Measurements from ENCODE around the gene STK36.
A peak's percentile ranks its signal among the peaks of the same experiment; 100 is the strongest.

STK36 gene

GRCh38 chr2:218701806-218702205 is 29.9 kb downstream of the STK36 start:
- H3K4me3 ChIP-seq, result no peak overlapping the region
- no peak overlapping the region for H3K27ac ChIP-seq
- H3K9ac ChIP-seq (ENCODE audit: insufficient read length), result no peak overlapping the region
- TF ChIP-seq FOXP2 (optimal IDR thresholded peaks at IDR 0.05; ENCODE audit: control extremely low read depth, extremely low read length, insufficient read depth) (no peak), POLR2AphosphoS5 (IDR thresholded peaks at IDR 0.05; ENCODE audit: borderline replicate concordance, low read depth, low read length) (no peak), EZH2 (IDR thresholded peaks at IDR 0.05) (no peak)
- H3K36me3 ChIP-seq (ENCODE audit: insufficient read depth, low read length), result no peaks in the 10 kb centered on the region; the same call in 1 of the 2 replicates
- H3K9me3 ChIP-seq (ENCODE audit: low read depth, low read length), result no peaks in the 10 kb centered on the region
- DNase-seq (ENCODE audit: low read depth, low spot score), result no peak

- H3K9me3 ChIP-seq (ENCODE audit: low read depth, low read length), result no peaks in the 10 kb centered on the region
- no peak for TF ChIP-seq FOXP2 (optimal IDR thresholded peaks at IDR 0.05; ENCODE audit: control extremely low read depth, extremely low read length, insufficient read depth)
- TF ChIP-seq POLR2AphosphoS5 (IDR thresholded peaks at IDR 0.05; ENCODE audit: borderline replicate concordance, low read depth, low read length), result no peak
- TF ChIP-seq EZH2 (IDR thresholded peaks at IDR 0.05), result no peak
- H3K4me3 ChIP-seq, result no peak overlapping the region
- H3K27ac ChIP-seq, result no peak overlapping the region
- DNase-seq (ENCODE audit: low read depth, low spot score), result no peak
- H3K9ac ChIP-seq (ENCODE audit: insufficient read length), result no peak overlapping the region
- H3K36me3 ChIP-seq (ENCODE audit: insufficient read depth, low read length), result no peaks in the 10 kb centered on the region; the same call in 1 of the 2 replicates
Measured at GRCh38 chr2:218703341-218703740, 31.5 kb downstream of the STK36 start.

DNA sequence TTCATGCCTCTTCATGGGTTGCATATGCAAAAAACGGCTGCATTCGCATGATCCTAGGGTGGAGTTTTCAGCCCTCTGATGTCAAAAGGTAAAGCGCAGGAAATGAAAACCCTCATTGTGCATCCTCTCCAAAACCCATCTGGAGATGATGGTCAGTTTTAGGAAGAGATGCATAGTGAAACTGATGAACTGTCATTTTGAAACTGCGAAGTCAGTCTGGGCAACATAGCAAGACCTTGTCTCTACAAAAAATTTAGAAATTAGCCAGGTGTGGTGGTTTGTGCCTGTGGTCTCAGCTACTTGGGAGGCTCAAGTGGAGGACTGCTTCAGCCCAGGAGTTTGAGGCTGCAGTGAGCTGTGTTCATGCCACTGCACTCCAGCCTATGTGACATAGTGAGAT is 36.2 kb downstream of the STK36 start:
- DNase-seq (ENCODE audit: low read depth, low spot score), result no peak
- H3K27ac ChIP-seq, result no peak overlapping the region
- no peak for TF ChIP-seq POLR2AphosphoS5 (IDR thresholded peaks at IDR 0.05; ENCODE audit: borderline replicate concordance, low read depth, low read length)
- no peak for TF ChIP-seq EZH2 (IDR thresholded peaks at IDR 0.05)
- no peak for TF ChIP-seq FOXP2 (optimal IDR thresholded peaks at IDR 0.05; ENCODE audit: control extremely low read depth, extremely low read length, insufficient read depth)
- H3K4me3 ChIP-seq, result no peak overlapping the region
- no peaks in the 10 kb centered on the region; the same call in 1 of the 2 replicates for H3K36me3 ChIP-seq (ENCODE audit: insufficient read depth, low read length)
- H3K9ac ChIP-seq (ENCODE audit: insufficient read length), result no peak overlapping the region
- H3K9me3 ChIP-seq (ENCODE audit: low read depth, low read length), result no peaks in the 10 kb centered on the region

DNA sequence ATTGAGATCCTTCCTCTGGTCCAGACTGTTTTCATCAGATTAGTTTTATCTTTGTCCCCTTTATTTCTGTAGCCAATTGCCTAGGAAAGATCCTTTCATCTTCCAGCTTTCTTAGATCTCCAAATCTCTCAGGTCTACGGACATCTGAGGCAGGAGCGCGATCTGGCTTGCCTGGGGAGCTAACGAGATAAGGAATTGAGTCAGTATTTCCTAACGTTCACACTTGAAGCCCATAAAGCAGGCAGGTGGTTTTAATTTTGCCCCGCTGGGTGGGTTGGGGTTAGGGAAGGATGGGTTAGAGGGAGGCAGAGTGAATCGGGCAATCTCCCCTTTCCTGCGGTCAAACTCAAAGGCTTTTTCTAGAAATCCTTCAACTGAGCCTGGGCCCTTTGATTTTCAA is 38.0 kb downstream of the STK36 start:
- Histone ChIP-seq H3K9me3 (ENCODE audit: low read depth, low read length) (no peaks in the 10 kb centered on the region), H3K4me3 (peak overlapping the region; percentile 100), H3K27ac (no peak overlapping the region), H3K9ac (ENCODE audit: insufficient read length) (no peak overlapping the region), H3K36me3 (ENCODE audit: insufficient read depth, low read length) (peaks cover 7% of the 10 kb centered on the region)
- DNase-seq (ENCODE audit: low read depth, low spot score), result no peak
- TF ChIP-seq POLR2AphosphoS5 (IDR thresholded peaks at IDR 0.05; ENCODE audit: borderline replicate concordance, low read depth, low read length) (no peak), EZH2 (IDR thresholded peaks at IDR 0.05) (no peak), FOXP2 (optimal IDR thresholded peaks at IDR 0.05; ENCODE audit: control extremely low read depth, extremely low read length, insufficient read depth) (no peak)

- no peak overlapping the region for H3K27ac ChIP-seq
- no peak overlapping the region for H3K9ac ChIP-seq (ENCODE audit: insufficient read length)
- peaks cover 9% of the 10 kb centered on the region for H3K36me3 ChIP-seq (ENCODE audit: insufficient read depth, low read length)
- no peaks in the 10 kb centered on the region for H3K9me3 ChIP-seq (ENCODE audit: low read depth, low read length)
- no peak for TF ChIP-seq EZH2 (IDR thresholded peaks at IDR 0.05)
- TF ChIP-seq POLR2AphosphoS5 (IDR thresholded peaks at IDR 0.05; ENCODE audit: borderline replicate concordance, low read depth, low read length), result no peak
- TF ChIP-seq FOXP2 (optimal IDR thresholded peaks at IDR 0.05; ENCODE audit: control extremely low read depth, extremely low read length, insufficient read depth), result no peak
- H3K4me3 ChIP-seq, result peak overlapping the region; percentile 100
- DNase-seq (ENCODE audit: low read depth, low spot score), result no peak
Measured at GRCh38 chr2:218710334-218710686, 38.4 kb downstream of the STK36 start.

DNA sequence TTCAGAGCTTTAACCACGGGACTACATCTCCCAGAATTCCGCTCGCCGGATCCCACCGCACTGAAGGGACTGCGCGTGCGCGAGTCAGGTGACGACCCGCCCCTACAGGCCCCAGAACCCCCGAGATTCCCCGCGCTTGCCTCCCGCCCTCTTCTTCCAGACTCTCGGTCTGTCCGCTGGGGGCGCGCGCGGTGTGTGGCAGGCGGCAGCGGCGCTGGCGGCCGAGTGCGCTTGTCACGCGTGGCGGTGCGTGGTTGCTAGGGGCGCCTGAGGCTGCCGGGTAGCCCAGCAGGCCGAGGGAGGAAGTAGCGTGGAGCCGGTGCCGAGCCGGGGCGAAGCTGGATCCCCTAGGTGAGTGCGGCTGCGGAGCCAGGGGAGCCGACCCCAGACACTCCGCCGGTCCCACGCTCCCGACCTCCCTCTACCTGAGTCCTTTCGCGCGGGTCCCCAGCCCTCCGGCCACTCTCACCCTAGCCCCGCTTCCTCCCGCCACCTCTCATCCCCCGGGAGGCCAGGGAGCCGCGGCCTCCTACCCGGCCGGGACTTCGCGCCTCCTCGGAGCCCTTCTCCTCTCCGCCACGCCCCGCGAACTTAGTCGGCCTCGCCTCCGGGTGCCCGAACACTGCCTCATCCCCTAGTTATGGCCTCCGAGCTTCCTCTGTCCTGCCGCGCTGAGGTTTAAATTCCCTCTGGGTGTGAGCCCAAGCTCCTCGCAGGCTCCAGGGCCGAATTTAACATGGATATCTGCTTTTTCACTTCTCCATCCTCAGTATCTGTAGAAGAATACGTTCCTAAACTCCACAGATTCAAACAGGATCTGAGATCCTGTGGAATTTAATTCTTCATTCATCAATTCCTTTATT is 39.0 kb downstream of the STK36 start, which contains the start of gene TTLL4:
TSS of gene TTLL4 (plus strand) at position 149 of the 863 bp plus-strand sequence. CDS start 26,842 bp downstream, outside the sequence.
- peaks cover 15% of the 10 kb centered on the region for H3K36me3 ChIP-seq (ENCODE audit: insufficient read depth, low read length)
- H3K27ac ChIP-seq, result peak within 1 kb of the TSS; percentile 83
- peak within 1 kb of the TSS; percentile 100 for H3K4me3 ChIP-seq
- DNase-seq (ENCODE audit: low read depth, low spot score), result peak; percentile 78
- H3K9ac ChIP-seq (ENCODE audit: insufficient read length), result peak within 1 kb of the TSS; percentile 95
- no peaks in the 10 kb centered on the region for H3K9me3 ChIP-seq (ENCODE audit: low read depth, low read length)
- peak; percentile 92 for TF ChIP-seq POLR2AphosphoS5 (IDR thresholded peaks at IDR 0.05; ENCODE audit: borderline replicate concordance, low read depth, low read length)
- no peak for TF ChIP-seq EZH2 (IDR thresholded peaks at IDR 0.05)

DNA sequence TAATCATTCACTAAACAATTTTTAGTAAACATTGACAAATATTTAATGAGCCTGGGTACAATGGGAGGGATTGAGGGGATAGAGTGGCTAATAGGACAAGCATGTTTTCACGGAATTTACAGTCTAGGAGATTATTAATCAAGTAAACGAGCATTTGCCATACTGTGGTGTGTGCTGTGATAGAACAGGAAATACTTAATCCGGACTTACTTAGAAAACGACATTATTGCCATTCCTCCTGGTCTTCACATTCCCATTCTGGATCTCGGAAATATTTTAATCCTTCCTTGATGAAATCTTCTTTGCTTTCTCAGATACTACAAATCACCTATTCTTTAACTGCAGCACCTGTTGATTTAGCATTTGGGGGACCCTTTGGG is 39.7 kb downstream of the STK36 start:
- DNase-seq (ENCODE audit: low read depth, low spot score), result no peak
- Histone ChIP-seq H3K4me3 (peak overlapping the region; percentile 100), H3K36me3 (ENCODE audit: insufficient read depth, low read length) (peaks cover 19% of the 10 kb centered on the region), H3K9me3 (ENCODE audit: low read depth, low read length) (no peaks in the 10 kb centered on the region), H3K9ac (ENCODE audit: insufficient read length) (peak overlapping the region; percentile 95), H3K27ac (peak overlapping the region; percentile 83)
- TF ChIP-seq FOXP2 (optimal IDR thresholded peaks at IDR 0.05; ENCODE audit: control extremely low read depth, extremely low read length, insufficient read depth) (no peak), POLR2AphosphoS5 (IDR thresholded peaks at IDR 0.05; ENCODE audit: borderline replicate concordance, low read depth, low read length) (no peak), EZH2 (IDR thresholded peaks at IDR 0.05) (no peak)

DNA sequence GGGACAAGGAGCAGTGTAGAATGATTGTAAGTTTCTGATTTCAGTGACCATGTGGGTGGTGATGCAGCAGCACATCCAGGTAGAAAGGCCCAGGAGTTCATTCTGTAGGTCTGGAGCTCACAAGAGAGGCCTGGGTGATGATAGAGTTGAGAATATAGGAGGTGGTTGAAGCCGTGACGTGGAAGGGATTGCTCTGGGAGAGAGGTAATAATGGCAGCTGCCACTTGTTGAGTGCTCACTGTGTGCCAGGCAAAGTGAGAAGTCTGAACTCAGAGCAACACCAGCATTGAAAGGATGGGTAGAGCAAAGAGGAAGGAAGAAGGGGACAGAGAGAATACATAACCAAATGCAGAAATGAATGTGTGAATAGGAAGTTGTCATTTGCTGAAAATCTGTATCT is 42.0 kb downstream of the STK36 start:
- no peak for TF ChIP-seq EZH2 (IDR thresholded peaks at IDR 0.05)
- no peak for TF ChIP-seq POLR2AphosphoS5 (IDR thresholded peaks at IDR 0.05; ENCODE audit: borderline replicate concordance, low read depth, low read length)
- no peak for TF ChIP-seq FOXP2 (optimal IDR thresholded peaks at IDR 0.05; ENCODE audit: control extremely low read depth, extremely low read length, insufficient read depth)
- H3K36me3 ChIP-seq (ENCODE audit: insufficient read depth, low read length), result peaks cover 26% of the 10 kb centered on the region
- no peaks in the 10 kb centered on the region for H3K9me3 ChIP-seq (ENCODE audit: low read depth, low read length)
- H3K27ac ChIP-seq, result no peak overlapping the region
- no peak overlapping the region for H3K9ac ChIP-seq (ENCODE audit: insufficient read length)
- no peak for DNase-seq (ENCODE audit: low read depth, low spot score)
- no peak overlapping the region for H3K4me3 ChIP-seq
